Colonic mucosa (tissue), 4 donors: ENCODE data around the gene ARHGAP5. TPM values are rescaled to one million over a fixed set of nuclear protein-coding genes. Genes with fewer than 3 reads are reported as not detected.
A peak's percentile ranks its signal among the peaks of the same experiment; 100 is the strongest.

ENCODE experiments used
- DNase-seq: peaks from one replicate; pipeline ENCODE4 v3.0.0-alpha.2; 2020
- H3K27ac ChIP-seq: fragments of 200-600 bp; one replicate; pipeline ENCODE4 v1.8.0; 2021
- H3K27me3 ChIP-seq: fragments of 200-600 bp; one replicate; pipeline ENCODE4 v1.8.0; 2021
- H3K36me3 ChIP-seq: fragments of 200-600 bp; one replicate; pipeline ENCODE4 v1.8.0; 2021
- H3K4me1 ChIP-seq: fragments of 200-600 bp; one replicate; pipeline ENCODE4 v1.8.0; 2021; ENCODE audit warnings: mild to moderate bottlenecking
- H3K4me3 ChIP-seq: fragments of 200-600 bp; one replicate; pipeline ENCODE4 v1.8.0; 2021
- H3K9ac ChIP-seq, 2 donors: one replicate each; pipeline ENCODE4 v1.7.0; 2013; ENCODE audit warnings: control low read depth in 2 of 2, low read depth in 2 of 2, low read length in 2 of 2
- H3K9me3 ChIP-seq: fragments of 200-600 bp; one replicate; pipeline ENCODE4 v1.8.0; 2021
- CTCF ChIP-seq: fragments of 200-600 bp; IDR thresholded peaks from one replicate; pipeline ENCODE4 v1.8.0; 2022; ENCODE audit warnings: antibody characterized with exemption, mild to moderate bottlenecking
- intact Hi-C: fragments of 100-400 bp; cut with DNase I; formaldehyde crosslinking; loops from one replicate; pipeline ENCODE4 v1.14.1; 2022
- total RNA-seq, 2 donors: library from RNA; stranded (reverse); fragmentation: NEBNext Ultra II Directional in 1 of 2; extraction: Animal tissue kit (Norgen Biotek cat#: 25700) in 1 of 2; gene quantifications; one replicate each; pipeline ENCODE4 v1.2.1, GENCODE V29; 2021
- donor health status: healthy.
- donor health status: DM: no; HTN: no; CAD: no.
- donor health status: DM: no; HTN: no; CAD: no.

The ARHGAP5 gene
- total RNA-seq, 2 donors from 2014 or later = 77.8 to 140 TPM

DNA sequence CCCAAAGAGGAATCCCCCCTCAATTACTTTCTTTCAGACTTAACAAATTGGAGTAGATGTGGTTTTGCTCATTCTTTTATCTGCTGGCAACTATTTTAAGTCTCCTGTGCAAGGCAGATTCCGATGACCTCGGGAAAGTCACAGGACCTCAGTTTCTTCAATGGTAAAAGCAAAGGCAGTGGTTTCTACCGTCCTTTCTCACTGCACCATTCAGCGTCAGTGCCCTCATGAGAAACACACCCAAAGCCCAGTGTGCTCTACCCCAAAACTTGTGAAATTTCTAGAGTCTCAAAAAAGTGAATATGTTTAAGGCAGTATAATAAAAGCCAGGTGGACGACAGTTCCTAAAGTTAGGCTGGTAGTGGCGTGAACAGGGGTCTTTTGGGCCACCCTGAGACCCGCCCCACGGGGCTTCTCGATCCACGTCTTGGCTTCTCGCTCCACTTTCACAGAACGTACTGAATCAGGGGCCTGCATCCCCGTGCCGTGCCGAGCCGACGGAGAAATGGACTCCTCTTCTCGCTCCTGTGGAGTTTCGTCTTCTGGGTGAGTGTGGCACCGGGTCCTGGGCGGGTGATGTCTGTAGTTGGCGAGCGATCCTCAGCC is 1.3 kb upstream of the ARHGAP5 start:
- peak; percentile 59 for DNase-seq
- Histone ChIP-seq H3K9ac (peak overlapping the region; percentile 89 to 98), H3K4me3 (peak overlapping the region; percentile 85), H3K9me3 (no peaks in the 10 kb centered on the region), H3K36me3 (no peaks in the 10 kb centered on the region), H3K27ac (peak overlapping the region; percentile 99), H3K27me3 (no peaks in the 10 kb centered on the region), H3K4me1 (no peaks in the 10 kb centered on the region)
- intact Hi-C loops = loop anchor here (5.0 to 10.0 kb wide), 2 partner anchors 127 to 131 kb away; partner anchors contain the start of genes RNU6-7 and RNU6-8
- TF ChIP-seq CTCF = no peak

GRCh38 chr14:32076278-32077080 is 625 bp upstream of the ARHGAP5 start:
- Histone ChIP-seq H3K36me3 (no peaks in the 10 kb centered on the region), H3K9me3 (no peaks in the 10 kb centered on the region), H3K27me3 (no peaks in the 10 kb centered on the region), H3K4me1 (no peaks in the 10 kb centered on the region), H3K27ac (peak overlapping the region; percentile 99), H3K9ac (peak overlapping the region; percentile 89 to 98), H3K4me3 (peak overlapping the region; percentile 85)
- intact Hi-C loops = loop anchor here (5.0 to 10.0 kb wide), 2 partner anchors 126 to 132 kb away; partner anchors contain the start of genes RNU6-7 and RNU6-8
- no peak for TF ChIP-seq CTCF
- DNase-seq = peak; percentile 97

GRCh38 chr14:32078023-32078857 is 1.1 kb downstream of the ARHGAP5 start:
- Histone ChIP-seq H3K4me1 (peaks cover 4% of the 10 kb centered on the region), H3K9ac (peak overlapping the region; percentile 95 to 99), H3K36me3 (no peaks in the 10 kb centered on the region), H3K9me3 (no peaks in the 10 kb centered on the region), H3K27ac (peak overlapping the region; percentile 99), H3K27me3 (no peaks in the 10 kb centered on the region), H3K4me3 (peak overlapping the region; percentile 85)
- TF ChIP-seq CTCF = no peak
- peak; percentile 45 for DNase-seq
- intact Hi-C loops = loop anchor here (5.0 to 10.0 kb wide), 2 partner anchors 124 to 133 kb away; partner anchors contain the start of genes RNU6-7 and RNU6-8

DNA sequence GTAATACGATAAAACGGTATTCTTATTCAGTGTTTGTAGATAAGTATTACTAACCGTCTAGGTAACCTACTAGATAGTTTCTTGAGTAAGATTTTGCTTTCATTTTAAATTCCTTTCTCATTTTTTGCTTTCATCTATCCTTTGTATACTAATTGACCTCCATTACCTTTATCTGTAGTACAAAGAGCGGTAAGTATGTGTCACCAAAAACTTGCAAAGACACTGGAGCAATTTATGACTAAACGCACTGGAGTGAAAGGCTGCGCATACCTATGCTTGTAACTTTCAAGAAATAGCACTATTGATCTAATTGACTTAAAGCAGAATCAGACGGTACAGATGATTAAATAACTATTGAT is 1.7 kb downstream of the ARHGAP5 start:
- peak overlapping the region; percentile 85 for H3K4me3 ChIP-seq
- intact Hi-C loops = loop anchor here (5.0 to 10.0 kb wide), 2 partner anchors 123 to 134 kb away; partner anchors contain the start of genes RNU6-7 and RNU6-8
- H3K4me1 ChIP-seq = peaks cover 4% of the 10 kb centered on the region

More for the DNA sequence above, 1.7 kb downstream of the ARHGAP5 start:
- no peak for TF ChIP-seq CTCF
- Histone ChIP-seq H3K9me3 (no peaks in the 10 kb centered on the region), H3K36me3 (no peaks in the 10 kb centered on the region), H3K9ac (peak overlapping the region in 1 of 2 donors; percentile 95), H3K27me3 (no peaks in the 10 kb centered on the region), H3K27ac (peak overlapping the region; percentile 99)
- DNase-seq = no peak
